Measurements from ENCODE around the gene SDSL. TPM values are rescaled to one million over a fixed set of nuclear protein-coding genes. Genes with fewer than 3 reads are reported as not detected.

SDSL gene
- total RNA-seq, 3 donors from 2014 or later (not counting 1 experiment from before 2014, with no cell fraction given) = 1.0 to 7.5 (median 3.7) TPM

DNA sequence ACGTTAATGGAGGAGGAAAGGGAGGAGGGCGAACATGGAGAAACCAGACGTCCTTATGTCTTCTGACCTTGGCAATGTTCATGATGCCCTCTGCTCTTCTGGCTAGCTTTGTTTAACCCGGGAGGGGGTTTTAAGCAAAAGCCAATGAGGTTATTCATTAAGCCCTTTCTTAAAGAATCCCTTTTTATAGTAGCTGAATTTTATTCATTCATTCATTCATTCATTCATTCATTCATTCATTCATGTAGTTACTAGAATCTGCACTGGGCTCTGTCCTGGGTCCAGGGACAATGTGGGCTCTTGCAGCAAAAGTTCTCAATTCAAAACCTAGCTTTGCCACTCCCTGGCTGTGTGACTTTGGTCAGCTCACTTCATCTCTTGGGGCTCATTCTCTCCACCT lies 35.5 kb downstream of the SDSL start:
- H3K27ac Mint-ChIP-seq = no peak overlapping the region
- TF ChIP-seq, protein P1, sequence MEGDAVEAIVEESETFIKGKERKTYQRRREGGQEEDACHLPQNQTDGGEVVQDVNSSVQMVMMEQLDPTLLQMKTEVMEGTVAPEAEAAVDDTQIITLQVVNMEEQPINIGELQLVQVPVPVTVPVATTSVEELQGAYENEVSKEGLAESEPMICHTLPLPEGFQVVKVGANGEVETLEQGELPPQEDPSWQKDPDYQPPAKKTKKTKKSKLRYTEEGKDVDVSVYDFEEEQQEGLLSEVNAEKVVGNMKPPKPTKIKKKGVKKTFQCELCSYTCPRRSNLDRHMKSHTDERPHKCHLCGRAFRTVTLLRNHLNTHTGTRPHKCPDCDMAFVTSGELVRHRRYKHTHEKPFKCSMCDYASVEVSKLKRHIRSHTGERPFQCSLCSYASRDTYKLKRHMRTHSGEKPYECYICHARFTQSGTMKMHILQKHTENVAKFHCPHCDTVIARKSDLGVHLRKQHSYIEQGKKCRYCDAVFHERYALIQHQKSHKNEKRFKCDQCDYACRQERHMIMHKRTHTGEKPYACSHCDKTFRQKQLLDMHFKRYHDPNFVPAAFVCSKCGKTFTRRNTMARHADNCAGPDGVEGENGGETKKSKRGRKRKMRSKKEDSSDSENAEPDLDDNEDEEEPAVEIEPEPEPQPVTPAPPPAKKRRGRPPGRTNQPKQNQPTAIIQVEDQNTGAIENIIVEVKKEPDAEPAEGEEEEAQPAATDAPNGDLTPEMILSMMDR (IDR thresholded peaks at IDR 0.05) = no peak
- DNase-seq (no peak), ATAC-seq (no peak)
- Histone ChIP-seq H3K4me3 (ENCODE audit: low read length) (no peak overlapping the region), H3K36me3 (ENCODE audit: control insufficient read depth, insufficient read depth, low read length) (no peaks in the 10 kb centered on the region), H3K9me3 (ENCODE audit: control insufficient read depth, insufficient read depth, low read length) (no peaks in the 10 kb centered on the region), H3K4me1 (ENCODE audit: control insufficient read depth, insufficient read depth, low read length) (peaks cover 6% of the 10 kb centered on the region), H3K27ac (ENCODE audit: low read length) (no peak overlapping the region), H3K27me3 (ENCODE audit: control insufficient read depth, insufficient read depth, low read length) (peaks cover 7% of the 10 kb centered on the region)
- H3K4me1 Mint-ChIP-seq = peaks cover 4 to 7% of the 10 kb centered on the region in 2 donors
- intact Hi-C loops (cut with micrococcal nuclease) = no loop called here
- no peaks in the 10 kb centered on the region for H3K36me3 Mint-ChIP-seq
- WGBS (ENCODE audit: insufficient coverage) = 61% methylated on average over 4 of the region's 4 CpGs
- H3K4me3 Mint-ChIP-seq = no peak overlapping the region
- peaks cover 40 to 41% of the 10 kb centered on the region in 2 donors for H3K27me3 Mint-ChIP-seq (ENCODE audit: low read depth in 2 of 2)
- H3K9me3 Mint-ChIP-seq = no peaks in the 10 kb centered on the region

DNA sequence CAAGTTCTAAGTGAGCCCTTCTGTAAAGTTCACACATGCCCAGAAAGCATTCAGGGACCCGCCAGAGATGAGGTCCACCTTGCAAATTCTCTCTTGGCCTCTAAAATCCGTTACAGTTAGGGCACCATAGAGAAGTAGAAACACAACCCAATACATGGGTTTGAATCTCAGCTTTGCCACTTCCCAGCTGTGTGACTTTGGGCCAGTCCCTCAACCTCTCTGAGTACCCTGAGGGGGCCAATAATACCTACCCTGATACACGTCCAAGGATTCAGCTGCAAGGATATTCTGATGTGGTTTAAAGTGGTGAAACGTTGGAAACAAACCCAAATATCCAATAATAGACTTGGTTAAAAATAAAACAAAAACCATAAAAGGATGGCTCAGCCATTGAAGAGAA lies 37.8 kb downstream of the SDSL start:
- H3K36me3 Mint-ChIP-seq = no peaks in the 10 kb centered on the region
- TF ChIP-seq, protein P1 (IDR thresholded peaks at IDR 0.05) = no peak
- H3K4me1 Mint-ChIP-seq = peaks cover 11 to 19% of the 10 kb centered on the region in 2 donors
- H3K4me3 Mint-ChIP-seq = no peak overlapping the region
- H3K27me3 Mint-ChIP-seq (ENCODE audit: low read depth in 2 of 2) = peaks cover 52 to 57% of the 10 kb centered on the region in 2 donors
- 59% methylated on average over 2 of the region's 4 CpGs for WGBS (ENCODE audit: insufficient coverage)
- DNase-seq (no peak), ATAC-seq (no peak)
- H3K27me3 ChIP-seq (ENCODE audit: control insufficient read depth, insufficient read depth, low read length) = peaks cover 23% of the 10 kb centered on the region
- no peaks in the 10 kb centered on the region for H3K9me3 ChIP-seq (ENCODE audit: control insufficient read depth, insufficient read depth, low read length)
- intact Hi-C loops (cut with micrococcal nuclease) = no loop called here
- H3K4me3 ChIP-seq (ENCODE audit: low read length) = no peak overlapping the region
- H3K36me3 ChIP-seq (ENCODE audit: control insufficient read depth, insufficient read depth, low read length) = no peaks in the 10 kb centered on the region
- H3K9me3 Mint-ChIP-seq = no peaks in the 10 kb centered on the region
- H3K4me1 ChIP-seq (ENCODE audit: control insufficient read depth, insufficient read depth, low read length) = peaks cover 24% of the 10 kb centered on the region
- no peak overlapping the region for H3K27ac ChIP-seq (ENCODE audit: low read length)
- H3K27ac Mint-ChIP-seq = no peak overlapping the region

DNA sequence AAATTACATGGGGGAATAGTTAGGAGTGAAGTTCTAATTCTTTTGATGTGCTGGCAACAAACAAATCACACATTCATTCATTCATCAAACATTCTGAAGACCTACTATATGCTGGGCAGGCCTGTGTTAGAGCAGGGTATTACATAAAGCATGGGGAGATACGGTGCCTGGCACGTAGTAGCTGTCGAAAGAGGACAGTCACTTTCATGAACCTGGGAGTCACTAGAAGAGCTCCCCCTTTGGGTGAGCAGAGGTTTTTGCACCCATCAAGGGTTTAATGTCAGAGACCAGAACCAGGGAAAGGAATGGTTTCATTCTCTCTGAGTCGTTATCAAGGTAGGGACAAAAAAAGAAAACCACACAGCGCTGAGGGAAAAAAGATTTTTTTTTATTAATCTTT lies 39.5 kb downstream of the SDSL start:
- no peaks in the 10 kb centered on the region for H3K9me3 Mint-ChIP-seq
- intact Hi-C loops (cut with micrococcal nuclease) = no loop called here
- H3K36me3 Mint-ChIP-seq = no peaks in the 10 kb centered on the region

More for the DNA sequence above, 39.5 kb downstream of the SDSL start:
- ATAC-seq = no peak
- TF ChIP-seq, protein P1 (IDR thresholded peaks at IDR 0.05) = no peak
- Mint-ChIP-seq H3K27me3 (ENCODE audit: low read depth in 2 of 2) (peaks cover 62 to 64% of the 10 kb centered on the region in 2 donors), H3K4me3 (peak overlapping the region; percentile 33), H3K27ac (no peak overlapping the region), H3K4me1 (peaks cover 11 to 19% of the 10 kb centered on the region in 2 donors)
- 47% methylated on average over 3 of the region's 5 CpGs for WGBS (ENCODE audit: insufficient coverage)
- Histone ChIP-seq H3K4me3 (ENCODE audit: low read length) (no peak overlapping the region), H3K27me3 (ENCODE audit: control insufficient read depth, insufficient read depth, low read length) (peaks cover 34% of the 10 kb centered on the region), H3K27ac (ENCODE audit: low read length) (no peak overlapping the region), H3K36me3 (ENCODE audit: control insufficient read depth, insufficient read depth, low read length) (no peaks in the 10 kb centered on the region), H3K9me3 (ENCODE audit: control insufficient read depth, insufficient read depth, low read length) (no peaks in the 10 kb centered on the region), H3K4me1 (ENCODE audit: control insufficient read depth, insufficient read depth, low read length) (peaks cover 24% of the 10 kb centered on the region)
- peak in 1 of 2 donors; percentile 13 for DNase-seq
